HepG2 (cell line): ENCODE data around the gene SMYD1. TPM values are rescaled to one million over a fixed set of nuclear protein-coding genes. Genes with fewer than 3 reads are reported as not detected.
A peak's percentile ranks its signal among the peaks of the same experiment; 100 is the strongest.

Experiments used
- AGO2 ChIP-seq: fragments of 200-400 bp; formaldehyde crosslinking; optimal IDR thresholded peaks from 2 replicates; pipeline ENCODE3; 2017; ENCODE audit warnings: mild to moderate bottlenecking, low read depth, low read length, moderate library complexity
- ARNT2 ChIP-seq: sonication (generic); formaldehyde crosslinking; IDR thresholded peaks from 2 replicates; pipeline ENCODE4 v1.8.0; 2022; ENCODE audit warnings: mild to moderate bottlenecking, low read depth, missing genetic modification reagents, moderate library complexity
- NFIC ChIP-seq: IDR thresholded peaks from 2 replicates; pipeline ENCODE4 v1.6.1; 2012; ENCODE audit warnings: mild to moderate bottlenecking, low read length, inconsistent platforms
- ZNF251 ChIP-seq: sonication (generic); formaldehyde crosslinking; IDR thresholded peaks from 2 replicates; pipeline ENCODE4 v1.9.0; 2021; ENCODE audit warnings: mild to moderate bottlenecking, missing genetic modification reagents
- polyA plus RNA-seq, 8 experiments: library from polyadenylated mRNA; depleted of rRNA in 3 of 8; stranded (reverse) in 7 of 8; unstranded in 1 of 8; fragments of >200 nt; fragmentation: Illumina TruSeq in 4 of 8; extraction: Trizol in 4 of 8; gene quantifications; 2 replicates each; pipeline versions ENCODE4 v1.2.1 to v1.2.3, GENCODE V29; 2011 to 2016; ENCODE audit warnings: low read depth in 4 of 8, missing spikeins in 1 of 8, mixed read lengths in 1 of 8; ENCODE audit not compliant: insufficient read depth in 1 of 8
- total RNA-seq, 5 experiments: library from RNA; depleted of rRNA; stranded (reverse); fragments of >200 nt; fragmentation: Illumina TruSeq; extraction: Trizol; gene quantifications; 2 replicates each; pipeline ENCODE4 v1.2.3, GENCODE V29; 2016; ENCODE audit warnings: low read depth in 1 of 5
- TF ChIP-seq, protein P1 (sequence below), 2 experiments: sonication (generic) in 1 of 2; formaldehyde crosslinking in 1 of 2; IDR thresholded peaks; 2 replicates each; pipeline versions ENCODE4 v1.4.0 to v1.6.1; 2018 to 2020; ENCODE audit warnings: missing genetic modification reagents in 2 of 2, borderline replicate concordance in 1 of 2, low read depth in 1 of 2, mild to moderate bottlenecking in 1 of 2, missing biosample characterization in 1 of 2
- TF ChIP-seq, protein P2 (sequence below), 2 experiments: fragments of 450-650 bp in 1 of 2; sonication (generic) in 1 of 2; formaldehyde crosslinking in 1 of 2; IDR thresholded peaks; 2 replicates each; pipeline versions ENCODE4 v1.6.1 to v1.8.0; 2016 to 2022; ENCODE audit warnings: antibody characterized with exemption in 1 of 2, mild to moderate bottlenecking in 1 of 2, missing genetic modification reagents in 1 of 2
- TF ChIP-seq, protein P3 (sequence below): sonication (generic); formaldehyde crosslinking; IDR thresholded peaks from 2 replicates; pipeline ENCODE4 v1.4.0; 2020; ENCODE audit warnings: mild to moderate bottlenecking, missing genetic modification reagents

Gene SMYD1
- total and polyA plus RNA-seq, 2 of the 13 experiments (the other 11 are each of a cell fraction or from before 2014, with no cell fraction given), result not detected

DNA sequence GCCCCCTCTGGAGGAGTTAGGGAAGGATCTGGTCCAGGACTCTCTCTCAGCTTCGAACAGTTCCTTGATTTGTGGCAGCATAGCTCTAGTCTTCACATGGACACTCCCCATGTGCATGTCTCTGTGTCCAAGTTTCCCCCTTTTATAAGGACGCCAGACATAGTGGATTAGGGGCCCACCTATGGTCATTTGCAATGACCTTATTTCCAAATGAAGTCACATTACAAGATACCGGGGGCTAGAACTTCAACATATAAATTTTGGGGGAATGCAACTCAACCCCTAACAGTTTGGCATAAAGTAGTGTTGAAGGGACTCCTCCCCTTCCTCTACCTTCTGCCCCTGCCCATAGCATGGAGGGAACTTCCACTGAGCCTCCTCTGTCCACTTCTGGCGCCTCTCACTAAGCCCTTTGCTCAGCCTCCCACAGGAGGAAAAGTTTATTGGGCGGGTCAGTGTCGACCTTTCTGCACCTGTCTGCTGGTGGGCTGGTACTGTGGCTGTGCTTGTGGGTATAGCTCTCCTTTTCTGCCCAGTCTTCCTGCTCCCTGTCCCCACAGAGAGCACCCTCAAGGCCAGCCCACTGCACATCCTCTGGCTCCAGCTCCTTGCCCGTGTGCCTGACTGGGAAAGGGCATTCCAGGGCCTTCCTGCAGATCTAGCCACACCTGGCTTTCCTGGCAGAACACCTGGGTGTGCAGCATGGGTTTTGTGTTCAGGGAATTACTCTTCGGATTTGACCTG is 54.7 kb downstream of the SMYD1 start (continued):
- TF ChIP-seq, protein P1, sequence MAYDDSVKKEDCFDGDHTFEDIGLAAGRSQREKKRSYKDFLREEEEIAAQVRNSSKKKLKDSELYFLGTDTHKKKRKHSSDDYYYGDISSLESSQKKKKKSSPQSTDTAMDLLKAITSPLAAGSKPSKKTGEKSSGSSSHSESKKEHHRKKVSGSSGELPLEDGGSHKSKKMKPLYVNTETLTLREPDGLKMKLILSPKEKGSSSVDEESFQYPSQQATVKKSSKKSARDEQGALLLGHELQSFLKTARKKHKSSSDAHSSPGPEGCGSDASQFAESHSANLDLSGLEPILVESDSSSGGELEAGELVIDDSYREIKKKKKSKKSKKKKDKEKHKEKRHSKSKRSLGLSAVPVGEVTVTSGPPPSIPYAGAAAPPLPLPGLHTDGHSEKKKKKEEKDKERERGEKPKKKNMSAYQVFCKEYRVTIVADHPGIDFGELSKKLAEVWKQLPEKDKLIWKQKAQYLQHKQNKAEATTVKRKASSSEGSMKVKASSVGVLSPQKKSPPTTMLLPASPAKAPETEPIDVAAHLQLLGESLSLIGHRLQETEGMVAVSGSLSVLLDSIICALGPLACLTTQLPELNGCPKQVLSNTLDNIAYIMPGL (CRISPR knock-in tag; IDR thresholded peaks at IDR 0.05; ENCODE audit: borderline replicate concordance in 1 of 2, low read depth in 1 of 2), result no peak
- TF ChIP-seq, protein P2, sequence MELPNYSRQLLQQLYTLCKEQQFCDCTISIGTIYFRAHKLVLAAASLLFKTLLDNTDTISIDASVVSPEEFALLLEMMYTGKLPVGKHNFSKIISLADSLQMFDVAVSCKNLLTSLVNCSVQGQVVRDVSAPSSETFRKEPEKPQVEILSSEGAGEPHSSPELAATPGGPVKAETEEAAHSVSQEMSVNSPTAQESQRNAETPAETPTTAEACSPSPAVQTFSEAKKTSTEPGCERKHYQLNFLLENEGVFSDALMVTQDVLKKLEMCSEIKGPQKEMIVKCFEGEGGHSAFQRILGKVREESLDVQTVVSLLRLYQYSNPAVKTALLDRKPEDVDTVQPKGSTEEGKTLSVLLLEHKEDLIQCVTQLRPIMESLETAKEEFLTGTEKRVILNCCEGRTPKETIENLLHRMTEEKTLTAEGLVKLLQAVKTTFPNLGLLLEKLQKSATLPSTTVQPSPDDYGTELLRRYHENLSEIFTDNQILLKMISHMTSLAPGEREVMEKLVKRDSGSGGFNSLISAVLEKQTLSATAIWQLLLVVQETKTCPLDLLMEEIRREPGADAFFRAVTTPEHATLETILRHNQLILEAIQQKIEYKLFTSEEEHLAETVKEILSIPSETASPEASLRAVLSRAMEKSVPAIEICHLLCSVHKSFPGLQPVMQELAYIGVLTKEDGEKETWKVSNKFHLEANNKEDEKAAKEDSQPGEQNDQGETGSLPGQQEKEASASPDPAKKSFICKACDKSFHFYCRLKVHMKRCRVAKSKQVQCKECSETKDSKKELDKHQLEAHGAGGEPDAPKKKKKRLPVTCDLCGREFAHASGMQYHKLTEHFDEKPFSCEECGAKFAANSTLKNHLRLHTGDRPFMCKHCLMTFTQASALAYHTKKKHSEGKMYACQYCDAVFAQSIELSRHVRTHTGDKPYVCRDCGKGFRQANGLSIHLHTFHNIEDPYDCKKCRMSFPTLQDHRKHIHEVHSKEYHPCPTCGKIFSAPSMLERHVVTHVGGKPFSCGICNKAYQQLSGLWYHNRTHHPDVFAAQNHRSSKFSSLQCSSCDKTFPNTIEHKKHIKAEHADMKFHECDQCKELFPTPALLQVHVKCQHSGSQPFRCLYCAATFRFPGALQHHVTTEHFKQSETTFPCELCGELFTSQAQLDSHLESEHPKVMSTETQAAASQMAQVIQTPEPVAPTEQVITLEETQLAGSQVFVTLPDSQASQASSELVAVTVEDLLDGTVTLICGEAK (IDR thresholded peaks at IDR 0.05), result no peak
- TF ChIP-seq, protein P2 (CRISPR knock-in tag; IDR thresholded peaks at IDR 0.05), result no peak
- TF ChIP-seq AGO2, result peak; percentile 98
- 0 out of 2 replicates have a peak, but pooled peaks have one; percentile 21 for TF ChIP-seq ZNF251 (CRISPR knock-in tag)
- TF ChIP-seq, protein P3, sequence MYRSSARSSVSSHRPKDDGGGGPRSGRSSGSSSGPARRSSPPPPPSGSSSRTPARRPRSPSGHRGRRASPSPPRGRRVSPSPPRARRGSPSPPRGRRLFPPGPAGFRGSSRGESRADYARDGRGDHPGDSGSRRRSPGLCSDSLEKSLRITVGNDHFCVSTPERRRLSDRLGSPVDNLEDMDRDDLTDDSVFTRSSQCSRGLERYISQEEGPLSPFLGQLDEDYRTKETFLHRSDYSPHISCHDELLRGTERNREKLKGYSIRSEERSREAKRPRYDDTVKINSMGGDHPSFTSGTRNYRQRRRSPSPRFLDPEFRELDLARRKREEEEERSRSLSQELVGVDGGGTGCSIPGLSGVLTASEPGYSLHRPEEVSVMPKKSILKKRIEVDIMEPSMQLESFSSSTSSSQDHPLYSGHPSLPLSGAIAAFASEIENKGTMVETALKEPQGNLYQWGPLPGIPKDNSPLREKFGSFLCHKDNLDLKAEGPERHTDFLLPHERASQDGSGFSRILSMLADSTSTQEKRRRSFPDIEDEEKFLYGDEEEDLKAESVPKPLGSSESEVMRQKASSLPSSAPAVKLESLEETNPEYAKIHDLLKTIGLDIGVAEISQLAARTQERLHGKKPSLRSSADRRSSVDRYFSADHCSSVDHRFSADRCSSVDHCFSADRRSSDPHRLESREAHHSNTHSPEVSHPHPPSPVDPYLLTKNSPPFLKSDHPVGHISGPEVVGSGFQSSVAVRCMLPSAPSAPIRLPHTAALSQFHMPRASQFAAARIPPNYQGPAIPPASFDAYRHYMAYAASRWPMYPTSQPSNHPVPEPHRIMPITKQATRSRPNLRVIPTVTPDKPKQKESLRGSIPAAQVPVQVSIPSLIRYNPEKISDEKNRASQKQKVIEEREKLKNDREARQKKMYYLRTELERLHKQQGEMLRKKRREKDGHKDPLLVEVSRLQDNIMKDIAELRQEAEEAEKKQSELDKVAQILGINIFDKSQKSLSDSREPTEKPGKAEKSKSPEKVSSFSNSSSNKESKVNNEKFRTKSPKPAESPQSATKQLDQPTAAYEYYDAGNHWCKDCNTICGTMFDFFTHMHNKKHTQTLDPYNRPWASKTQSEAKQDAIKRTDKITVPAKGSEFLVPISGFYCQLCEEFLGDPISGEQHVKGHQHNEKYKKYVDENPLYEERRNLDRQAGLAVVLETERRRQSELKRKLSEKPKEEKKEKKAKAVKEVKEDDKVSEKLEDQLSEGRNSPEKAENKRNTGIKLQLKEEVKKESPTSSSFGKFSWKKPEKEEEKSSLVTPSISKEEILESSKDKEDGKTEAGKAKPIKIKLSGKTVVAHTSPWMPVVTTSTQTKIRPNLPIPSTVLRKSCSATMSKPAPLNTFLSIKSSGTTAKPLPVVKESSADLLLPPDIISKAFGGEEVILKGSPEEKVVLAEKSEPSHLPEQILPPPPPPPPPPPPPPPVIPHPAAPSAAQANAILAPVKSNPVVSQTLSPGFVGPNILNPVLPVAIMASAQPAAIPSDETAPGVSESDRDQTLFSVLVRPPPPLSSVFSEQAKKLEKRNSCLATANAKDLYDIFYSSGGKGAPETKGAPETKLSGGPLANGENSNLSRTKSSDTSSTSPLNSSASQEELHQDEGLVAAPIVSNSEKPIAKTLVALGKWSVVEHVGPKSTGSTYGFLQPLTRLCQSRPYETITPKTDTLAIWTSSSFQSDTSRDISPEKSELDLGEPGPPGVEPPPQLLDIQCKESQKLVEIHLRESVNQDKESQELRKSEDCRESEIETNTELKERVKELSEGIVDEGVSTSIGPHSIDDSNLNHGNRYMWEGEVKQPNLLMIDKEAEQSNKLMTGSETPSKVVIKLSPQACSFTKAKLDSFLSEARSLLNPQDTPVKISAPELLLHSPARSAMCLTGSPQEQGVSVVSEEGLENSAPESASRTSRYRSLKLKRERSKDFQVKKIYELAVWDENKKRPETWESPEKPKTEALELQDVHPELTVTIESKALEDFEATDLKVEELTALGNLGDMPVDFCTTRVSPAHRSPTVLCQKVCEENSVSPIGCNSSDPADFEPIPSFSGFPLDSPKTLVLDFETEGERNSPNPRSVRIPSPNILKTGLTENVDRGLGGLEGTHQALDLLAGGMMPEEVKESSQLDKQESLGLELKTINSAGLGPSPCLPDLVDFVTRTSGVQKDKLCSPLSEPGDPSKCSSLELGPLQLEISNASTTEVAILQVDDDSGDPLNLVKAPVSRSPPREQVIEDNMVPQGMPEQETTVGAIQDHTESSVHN (CRISPR knock-in tag), result peak; percentile 93
- 0 out of 2 replicates have a peak, but pooled peaks have one; percentile 69 for TF ChIP-seq ARNT2
- 0 out of 2 replicates have a peak, but pooled peaks have one; percentile 35 for TF ChIP-seq NFIC
